HG03064 (cell line): ENCODE results near the gene ADGRL1.
"Not testable (repeated sequence)": the region's sequence is repeated elsewhere in the genome, so short reads cannot be mapped to it uniquely, and the experiment has no call there.

ENCODE experiments used
- ATAC-seq: cut with Tn5 transposase; IDR thresholded peaks from one replicate; pipeline ENCODE4 v1.9.1; 2021; ENCODE audit warnings: low read depth; ENCODE audit not compliant: unreplicated experiment

Gene ADGRL1

GRCh38 chr19:14221345-14221744 lies 15.4 kb upstream of the ADGRL1 start:
- not testable (repeated sequence) for ATAC-seq

GRCh38 chr19:14218620-14219330 lies 12.8 kb upstream of the ADGRL1 start:
- ATAC-seq: no peak

GRCh38 chr19:14217886-14218285 lies 11.9 kb upstream of the ADGRL1 start:
- ATAC-seq: not testable (repeated sequence)

- no peak for ATAC-seq
Observed at GRCh38 chr19:14214580-14214979, 8.6 kb upstream of the ADGRL1 start.

- ATAC-seq: not testable (repeated sequence)
Observed at GRCh38 chr19:14210182-14210581, 4.2 kb upstream of the ADGRL1 start.

GRCh38 chr19:14209401-14209800 lies 3.4 kb upstream of the ADGRL1 start:
- not testable (repeated sequence) for ATAC-seq

GRCh38 chr19:14208496-14208895 lies 2.5 kb upstream of the ADGRL1 start:
- ATAC-seq: not testable (repeated sequence)

- not testable (repeated sequence) for ATAC-seq
Observed at GRCh38 chr19:14207796-14208195, 1.8 kb upstream of the ADGRL1 start.

- ATAC-seq: not testable (repeated sequence)
Observed at GRCh38 chr19:14206737-14207726, 1.1 kb upstream of the ADGRL1 start.

GRCh38 chr19:14206308-14206707 lies 339 bp upstream of the ADGRL1 start:
- ATAC-seq: not testable (repeated sequence)

GRCh38 chr19:14204676-14205451 lies 1.1 kb downstream of the ADGRL1 start:
- not testable (repeated sequence) for ATAC-seq

GRCh38 chr19:14204219-14204618 lies 1.8 kb downstream of the ADGRL1 start:
- ATAC-seq: not testable (repeated sequence)

- not testable (repeated sequence) for ATAC-seq
Observed at GRCh38 chr19:14203788-14204187, 2.2 kb downstream of the ADGRL1 start.

GRCh38 chr19:14203177-14203576 lies 2.8 kb downstream of the ADGRL1 start:
- no peak for ATAC-seq

GRCh38 chr19:14201481-14201880 lies 4.5 kb downstream of the ADGRL1 start:
- ATAC-seq: not testable (repeated sequence)

GRCh38 chr19:14200147-14200841 lies 5.7 kb downstream of the ADGRL1 start:
- ATAC-seq: not testable (repeated sequence)

- ATAC-seq: no peak
Observed at GRCh38 chr19:14198384-14199376, 7.3 kb downstream of the ADGRL1 start.

GRCh38 chr19:14197882-14198281 lies 8.1 kb downstream of the ADGRL1 start:
- ATAC-seq: no peak

- ATAC-seq: not testable (repeated sequence)
Observed at GRCh38 chr19:14197288-14197687, 8.7 kb downstream of the ADGRL1 start.
